SK-N-SH treated with all-trans-retinoic acid at 6 μM for 48 hours (cell line): ENCODE data around the gene C15orf39.

ENCODE experiments used
- ATAC-seq: fragments of 200-7000 bp; cut with Tn5 transposase; 3 replicates; pipeline ENCODE4 v1.9.1; 2020; ENCODE audit warnings: mild to moderate bottlenecking, moderate library complexity
- ARNTL ChIP-seq: fragments of 450-650 bp; formaldehyde crosslinking; IDR thresholded peaks from 2 replicates; pipeline ENCODE4 v1.5.0; 2020; ENCODE audit warnings: low read depth, mild to moderate bottlenecking, moderate library complexity, borderline replicate concordance
- BACH2 ChIP-seq: fragments of 250-450 bp; sonication (Bioruptor Pico); IDR thresholded peaks from 2 replicates; pipeline ENCODE4 v1.9.0; 2021; ENCODE audit warnings: mild to moderate bottlenecking, borderline replicate concordance
- CSDC2 ChIP-seq: fragments of 250-450 bp; sonication (Bioruptor Pico); IDR thresholded peaks from 2 replicates; pipeline ENCODE4 v1.5.0; 2020; ENCODE audit warnings: mild to moderate bottlenecking, moderate library complexity
- ESRRG ChIP-seq: fragments of 250-450 bp; sonication (Bioruptor Pico); IDR thresholded peaks from 2 replicates; pipeline ENCODE4 v1.6.1; 2021; ENCODE audit warnings: mild to moderate bottlenecking
- ISL1 ChIP-seq: fragments of 250-450 bp; sonication (Bioruptor Pico); IDR thresholded peaks from 2 replicates; pipeline ENCODE4 v2.1.2; 2022; ENCODE audit warnings: mild to moderate bottlenecking, moderate library complexity
- OSR1 ChIP-seq: fragments of 250-450 bp; sonication (Bioruptor Pico); IDR thresholded peaks from 2 replicates; pipeline ENCODE4 v1.8.0; 2022; ENCODE audit warnings: moderate library complexity, mild to moderate bottlenecking, inconsistent platforms
- PPARA ChIP-seq: fragments of 250-450 bp; sonication (Bioruptor Pico); IDR thresholded peaks from 2 replicates; pipeline ENCODE4 v1.5.0; 2020; ENCODE audit warnings: mild to moderate bottlenecking, borderline replicate concordance
- RARB ChIP-seq: fragments of 250-450 bp; sonication (Bioruptor Pico); IDR thresholded peaks from 2 replicates; pipeline ENCODE4 v1.8.0; 2021; ENCODE audit warnings: mild to moderate bottlenecking, moderate library complexity
- SNAI2 ChIP-seq: fragments of 250-450 bp; sonication (Bioruptor Pico); IDR thresholded peaks from 2 replicates; pipeline ENCODE4 v1.5.0; 2020; ENCODE audit warnings: mild to moderate bottlenecking, moderate library complexity
- TCF4 ChIP-seq: fragments of 250-450 bp; sonication (Bioruptor Pico); IDR thresholded peaks from 2 replicates; pipeline ENCODE4 v1.8.0; 2021; ENCODE audit warnings: mild to moderate bottlenecking, moderate library complexity, borderline replicate concordance
- ZC3H10 ChIP-seq: fragments of 250-450 bp; sonication (Bioruptor Pico); IDR thresholded peaks from 2 replicates; pipeline ENCODE4 v1.5.1; 2021; ENCODE audit warnings: mild to moderate bottlenecking, moderate library complexity
- ZFP3 ChIP-seq: fragments of 250-450 bp; sonication (Bioruptor Pico); IDR thresholded peaks from 2 replicates; pipeline ENCODE4 v1.5.0; 2020; ENCODE audit warnings: mild to moderate bottlenecking, moderate library complexity
- ZNF565 ChIP-seq: fragments of 450-650 bp; formaldehyde crosslinking; conservative IDR thresholded peaks from 2 replicates; pipeline ENCODE4 v1.5.0; 2020; ENCODE audit warnings: low read depth, mild to moderate bottlenecking, moderate library complexity
- ZNF70 ChIP-seq: fragments of 450-650 bp; formaldehyde crosslinking; IDR thresholded peaks from 2 replicates; pipeline ENCODE4 v1.5.0; 2020; ENCODE audit warnings: mild to moderate bottlenecking, moderate library complexity
- ZNF8 ChIP-seq: fragments of 450-650 bp; formaldehyde crosslinking; IDR thresholded peaks from 2 replicates; pipeline ENCODE4 v1.5.0; 2020; ENCODE audit warnings: mild to moderate bottlenecking, moderate library complexity
- TF ChIP-seq, protein P1 (sequence below): fragments of 250-450 bp; sonication (Bioruptor Pico); IDR thresholded peaks from 2 replicates; pipeline ENCODE4 v1.8.0; 2020; ENCODE audit warnings: mild to moderate bottlenecking, moderate library complexity, borderline replicate concordance
- TF ChIP-seq, protein P2 (sequence below): fragments of 250-450 bp; sonication (Bioruptor Pico); IDR thresholded peaks from 2 replicates; pipeline ENCODE4 v1.8.0; 2021; ENCODE audit warnings: low read depth, mild to moderate bottlenecking, moderate library complexity, borderline replicate concordance
- TF ChIP-seq, protein P3 (sequence below): fragments of 250-450 bp; sonication (Bioruptor Pico); IDR thresholded peaks from 2 replicates; pipeline ENCODE4 v1.5.1; 2021; ENCODE audit warnings: mild to moderate bottlenecking, moderate library complexity
- TF ChIP-seq, protein P4 (sequence below): fragments of 250-450 bp; sonication (Bioruptor Pico); IDR thresholded peaks from 2 replicates; pipeline ENCODE4 v1.5.0; 2020; ENCODE audit warnings: mild to moderate bottlenecking, moderate library complexity
- TF ChIP-seq, protein P5 (sequence below): fragments of 250-450 bp; sonication (Bioruptor Pico); IDR thresholded peaks from 2 replicates; pipeline ENCODE4 v1.5.1; 2020; ENCODE audit warnings: low read depth, mild to moderate bottlenecking, moderate library complexity

C15orf39 gene

DNA sequence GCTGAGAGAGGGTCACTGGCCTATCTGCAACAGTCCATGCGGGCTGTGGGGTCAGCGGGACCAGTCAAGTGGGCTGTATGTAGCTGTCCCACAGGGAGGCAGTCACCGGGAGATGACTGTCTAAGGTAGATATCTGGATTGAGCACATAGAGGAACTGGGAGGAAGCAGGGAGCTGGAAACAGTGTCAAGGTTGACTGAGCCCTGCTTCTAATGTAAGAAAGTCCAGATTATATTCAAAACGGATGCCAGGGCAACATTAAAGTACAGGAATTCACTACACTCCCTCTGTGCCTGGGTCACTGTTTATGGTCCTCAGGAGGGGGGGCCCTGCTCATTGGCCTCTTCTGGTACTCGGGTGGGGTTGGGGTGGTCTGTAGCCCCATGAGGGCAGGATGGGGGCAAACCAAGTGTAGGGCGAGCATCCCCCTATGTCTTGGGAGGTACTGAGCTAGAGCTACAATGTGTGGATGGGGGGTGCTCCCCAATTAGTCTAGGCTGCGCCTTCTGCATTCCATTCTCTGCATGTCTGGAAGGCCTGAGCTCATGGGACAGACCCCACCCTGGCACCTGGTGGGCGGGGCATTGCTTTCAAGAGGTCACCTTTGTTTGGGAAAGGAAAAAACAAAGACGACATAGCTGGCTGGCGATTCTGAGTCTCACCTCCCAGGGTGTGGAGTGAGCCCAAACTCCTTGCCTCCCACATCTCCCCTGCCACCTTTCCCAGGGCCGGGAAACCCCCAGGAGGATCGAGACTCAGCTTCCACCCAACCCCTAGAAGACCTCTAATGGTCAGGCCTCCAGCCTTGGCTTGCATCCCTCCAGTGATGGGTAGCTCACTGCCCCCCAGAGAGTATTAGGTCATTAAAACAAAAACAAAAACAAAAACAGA is 45.1 kb upstream of the C15orf39 start (continued):
- TF ChIP-seq, protein P1, sequence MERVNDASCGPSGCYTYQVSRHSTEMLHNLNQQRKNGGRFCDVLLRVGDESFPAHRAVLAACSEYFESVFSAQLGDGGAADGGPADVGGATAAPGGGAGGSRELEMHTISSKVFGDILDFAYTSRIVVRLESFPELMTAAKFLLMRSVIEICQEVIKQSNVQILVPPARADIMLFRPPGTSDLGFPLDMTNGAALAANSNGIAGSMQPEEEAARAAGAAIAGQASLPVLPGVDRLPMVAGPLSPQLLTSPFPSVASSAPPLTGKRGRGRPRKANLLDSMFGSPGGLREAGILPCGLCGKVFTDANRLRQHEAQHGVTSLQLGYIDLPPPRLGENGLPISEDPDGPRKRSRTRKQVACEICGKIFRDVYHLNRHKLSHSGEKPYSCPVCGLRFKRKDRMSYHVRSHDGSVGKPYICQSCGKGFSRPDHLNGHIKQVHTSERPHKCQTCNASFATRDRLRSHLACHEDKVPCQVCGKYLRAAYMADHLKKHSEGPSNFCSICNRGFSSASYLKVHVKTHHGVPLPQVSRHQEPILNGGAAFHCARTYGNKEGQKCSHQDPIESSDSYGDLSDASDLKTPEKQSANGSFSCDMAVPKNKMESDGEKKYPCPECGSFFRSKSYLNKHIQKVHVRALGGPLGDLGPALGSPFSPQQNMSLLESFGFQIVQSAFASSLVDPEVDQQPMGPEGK (CRISPR knock-in tag) = no peak
- TF ChIP-seq CSDC2 (CRISPR knock-in tag) = no peak
- TF ChIP-seq ZFP3 (CRISPR knock-in tag) = no peak
- no peak for TF ChIP-seq ISL1 (CRISPR knock-in tag)
- TF ChIP-seq SNAI2 = no peak
- TF ChIP-seq, protein P2, sequence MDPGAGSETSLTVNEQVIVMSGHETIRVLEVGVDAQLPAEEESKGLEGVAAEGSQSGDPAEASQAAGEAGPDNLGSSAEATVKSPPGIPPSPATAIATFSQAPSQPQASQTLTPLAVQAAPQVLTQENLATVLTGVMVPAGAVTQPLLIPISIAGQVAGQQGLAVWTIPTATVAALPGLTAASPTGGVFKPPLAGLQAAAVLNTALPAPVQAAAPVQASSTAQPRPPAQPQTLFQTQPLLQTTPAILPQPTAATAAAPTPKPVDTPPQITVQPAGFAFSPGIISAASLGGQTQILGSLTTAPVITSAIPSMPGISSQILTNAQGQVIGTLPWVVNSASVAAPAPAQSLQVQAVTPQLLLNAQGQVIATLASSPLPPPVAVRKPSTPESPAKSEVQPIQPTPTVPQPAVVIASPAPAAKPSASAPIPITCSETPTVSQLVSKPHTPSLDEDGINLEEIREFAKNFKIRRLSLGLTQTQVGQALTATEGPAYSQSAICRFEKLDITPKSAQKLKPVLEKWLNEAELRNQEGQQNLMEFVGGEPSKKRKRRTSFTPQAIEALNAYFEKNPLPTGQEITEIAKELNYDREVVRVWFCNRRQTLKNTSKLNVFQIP (CRISPR knock-in tag) = no peak
- no peak for TF ChIP-seq ZC3H10 (CRISPR knock-in tag)

DNA sequence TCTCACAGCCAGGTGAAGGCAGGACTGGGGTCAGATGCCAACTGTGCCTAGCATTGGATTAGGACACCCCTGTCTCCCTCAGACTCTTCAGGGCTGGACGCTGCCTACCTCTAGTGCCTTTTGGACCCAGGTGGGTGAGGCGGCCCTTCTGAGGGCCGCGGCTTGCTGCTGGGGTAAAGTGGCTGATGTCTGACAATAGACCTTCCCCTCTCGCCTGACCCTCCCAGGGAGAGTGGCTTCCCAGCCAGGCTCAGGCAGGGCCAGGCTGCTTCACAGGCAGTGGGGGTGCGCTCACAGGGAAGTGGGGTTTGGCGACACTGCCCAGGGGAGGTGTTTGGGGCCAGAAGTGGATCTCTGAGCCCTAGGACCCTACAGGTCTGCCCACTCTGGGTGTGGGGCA is 43.3 kb upstream of the C15orf39 start:
- no peak for ATAC-seq
- TF ChIP-seq ZNF70 (CRISPR knock-in tag) (no peak), PPARA (CRISPR knock-in tag) (no peak), TCF4 (CRISPR knock-in tag) (no peak), ZC3H10 (CRISPR knock-in tag) (no peak)
- TF ChIP-seq, protein P3, sequence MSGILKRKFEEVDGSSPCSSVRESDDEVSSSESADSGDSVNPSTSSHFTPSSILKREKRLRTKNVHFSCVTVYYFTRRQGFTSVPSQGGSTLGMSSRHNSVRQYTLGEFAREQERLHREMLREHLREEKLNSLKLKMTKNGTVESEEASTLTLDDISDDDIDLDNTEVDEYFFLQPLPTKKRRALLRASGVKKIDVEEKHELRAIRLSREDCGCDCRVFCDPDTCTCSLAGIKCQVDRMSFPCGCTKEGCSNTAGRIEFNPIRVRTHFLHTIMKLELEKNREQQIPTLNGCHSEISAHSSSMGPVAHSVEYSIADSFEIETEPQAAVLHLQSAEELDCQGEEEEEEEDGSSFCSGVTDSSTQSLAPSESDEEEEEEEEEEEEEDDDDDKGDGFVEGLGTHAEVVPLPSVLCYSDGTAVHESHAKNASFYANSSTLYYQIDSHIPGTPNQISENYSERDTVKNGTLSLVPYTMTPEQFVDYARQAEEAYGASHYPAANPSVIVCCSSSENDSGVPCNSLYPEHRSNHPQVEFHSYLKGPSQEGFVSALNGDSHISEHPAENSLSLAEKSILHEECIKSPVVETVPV (CRISPR knock-in tag) = no peak

DNA sequence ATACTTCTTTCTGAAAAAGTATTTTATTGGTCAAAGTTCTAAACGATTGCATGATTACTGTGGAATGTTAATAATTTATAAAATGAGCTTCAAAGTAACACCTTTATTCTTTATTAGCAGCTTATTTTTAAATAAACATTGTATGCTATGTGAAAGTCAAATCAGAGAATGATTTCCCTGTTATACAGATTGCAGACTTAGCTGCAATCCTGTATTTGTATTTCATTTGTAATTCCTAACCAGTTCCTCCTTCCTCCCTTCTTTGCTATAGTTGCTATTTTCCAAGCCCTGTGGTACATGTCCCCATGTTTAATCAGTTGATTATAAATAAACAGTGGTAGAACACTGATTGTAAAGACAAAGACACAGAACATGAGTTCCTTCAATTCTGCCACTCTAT is 42.4 kb upstream of the C15orf39 start:
- ATAC-seq = no peak
- TF ChIP-seq SNAI2 = no peak
- no peak for TF ChIP-seq RARB (CRISPR knock-in tag)
- no peak for TF ChIP-seq ESRRG (CRISPR knock-in tag)
- no peak for TF ChIP-seq PPARA (CRISPR knock-in tag)
- no peak for TF ChIP-seq ISL1 (CRISPR knock-in tag)
- TF ChIP-seq BACH2 (CRISPR knock-in tag) = no peak
- TF ChIP-seq, protein P3 (CRISPR knock-in tag) = no peak
- TF ChIP-seq ZNF8 (CRISPR knock-in tag) = no peak
- no peak for TF ChIP-seq ZFP3 (CRISPR knock-in tag)
- no peak for TF ChIP-seq TCF4 (CRISPR knock-in tag)
- no peak for TF ChIP-seq ZC3H10 (CRISPR knock-in tag)
- TF ChIP-seq, protein P4, sequence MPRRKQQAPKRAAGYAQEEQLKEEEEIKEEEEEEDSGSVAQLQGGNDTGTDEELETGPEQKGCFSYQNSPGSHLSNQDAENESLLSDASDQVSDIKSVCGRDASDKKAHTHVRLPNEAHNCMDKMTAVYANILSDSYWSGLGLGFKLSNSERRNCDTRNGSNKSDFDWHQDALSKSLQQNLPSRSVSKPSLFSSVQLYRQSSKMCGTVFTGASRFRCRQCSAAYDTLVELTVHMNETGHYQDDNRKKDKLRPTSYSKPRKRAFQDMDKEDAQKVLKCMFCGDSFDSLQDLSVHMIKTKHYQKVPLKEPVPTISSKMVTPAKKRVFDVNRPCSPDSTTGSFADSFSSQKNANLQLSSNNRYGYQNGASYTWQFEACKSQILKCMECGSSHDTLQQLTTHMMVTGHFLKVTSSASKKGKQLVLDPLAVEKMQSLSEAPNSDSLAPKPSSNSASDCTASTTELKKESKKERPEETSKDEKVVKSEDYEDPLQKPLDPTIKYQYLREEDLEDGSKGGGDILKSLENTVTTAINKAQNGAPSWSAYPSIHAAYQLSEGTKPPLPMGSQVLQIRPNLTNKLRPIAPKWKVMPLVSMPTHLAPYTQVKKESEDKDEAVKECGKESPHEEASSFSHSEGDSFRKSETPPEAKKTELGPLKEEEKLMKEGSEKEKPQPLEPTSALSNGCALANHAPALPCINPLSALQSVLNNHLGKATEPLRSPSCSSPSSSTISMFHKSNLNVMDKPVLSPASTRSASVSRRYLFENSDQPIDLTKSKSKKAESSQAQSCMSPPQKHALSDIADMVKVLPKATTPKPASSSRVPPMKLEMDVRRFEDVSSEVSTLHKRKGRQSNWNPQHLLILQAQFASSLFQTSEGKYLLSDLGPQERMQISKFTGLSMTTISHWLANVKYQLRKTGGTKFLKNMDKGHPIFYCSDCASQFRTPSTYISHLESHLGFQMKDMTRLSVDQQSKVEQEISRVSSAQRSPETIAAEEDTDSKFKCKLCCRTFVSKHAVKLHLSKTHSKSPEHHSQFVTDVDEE (CRISPR knock-in tag) = no peak
- TF ChIP-seq ZNF70 (CRISPR knock-in tag) = no peak
- TF ChIP-seq ZNF565 = no peak
- no peak for TF ChIP-seq OSR1 (CRISPR knock-in tag)
- TF ChIP-seq, protein P1 (CRISPR knock-in tag) = no peak
- TF ChIP-seq ARNTL (CRISPR knock-in tag) = no peak
- TF ChIP-seq, protein P5, sequence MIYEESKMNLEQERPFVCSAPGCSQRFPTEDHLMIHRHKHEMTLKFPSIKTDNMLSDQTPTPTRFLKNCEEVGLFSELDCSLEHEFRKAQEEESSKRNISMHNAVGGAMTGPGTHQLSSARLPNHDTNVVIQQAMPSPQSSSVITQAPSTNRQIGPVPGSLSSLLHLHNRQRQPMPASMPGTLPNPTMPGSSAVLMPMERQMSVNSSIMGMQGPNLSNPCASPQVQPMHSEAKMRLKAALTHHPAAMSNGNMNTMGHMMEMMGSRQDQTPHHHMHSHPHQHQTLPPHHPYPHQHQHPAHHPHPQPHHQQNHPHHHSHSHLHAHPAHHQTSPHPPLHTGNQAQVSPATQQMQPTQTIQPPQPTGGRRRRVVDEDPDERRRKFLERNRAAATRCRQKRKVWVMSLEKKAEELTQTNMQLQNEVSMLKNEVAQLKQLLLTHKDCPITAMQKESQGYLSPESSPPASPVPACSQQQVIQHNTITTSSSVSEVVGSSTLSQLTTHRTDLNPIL = no peak
- TF ChIP-seq CSDC2 (CRISPR knock-in tag) = no peak
